Measurements from ENCODE around the gene SLC8A1.

SLC8A1 gene

GRCh38 chr2:40451918-40452605 lies at the start of gene SLC8A1:
Gene SLC8A1 (minus strand): TSS chr2:40452090.
- DNase-seq (ENCODE audit: low read depth) = no peak

GRCh38 chr2:40499437-40499836 lies 47.5 kb upstream of the SLC8A1 start:
- no peak for DNase-seq (ENCODE audit: low read depth)

GRCh38 chr2:40497251-40497859 lies 45.5 kb upstream of the SLC8A1 start:
- no peak for DNase-seq (ENCODE audit: low read depth)

- DNase-seq (ENCODE audit: low read depth) = no peak
These were observed 37.7 kb upstream of the SLC8A1 start for GRCh38 chr2:40489678-40489960.

- no peak for DNase-seq (ENCODE audit: low read depth)
These were observed 37.2 kb upstream of the SLC8A1 start for GRCh38 chr2:40488927-40489677.

GRCh38 chr2:40488101-40488601 lies 36.3 kb upstream of the SLC8A1 start:
- no peak for DNase-seq (ENCODE audit: low read depth)

GRCh38 chr2:40487602-40488001 lies 35.7 kb upstream of the SLC8A1 start:
- no peak for DNase-seq (ENCODE audit: low read depth)

GRCh38 chr2:40485854-40486253 lies 34.0 kb upstream of the SLC8A1 start:
- DNase-seq (ENCODE audit: low read depth) = no peak

- no peak for DNase-seq (ENCODE audit: low read depth)
These were observed 33.4 kb upstream of the SLC8A1 start for GRCh38 chr2:40485318-40485717.

- no peak for DNase-seq (ENCODE audit: low read depth)
These were observed 31.8 kb upstream of the SLC8A1 start for GRCh38 chr2:40483549-40484243.

- no peak for DNase-seq (ENCODE audit: low read depth)
These were observed 28.7 kb upstream of the SLC8A1 start for GRCh38 chr2:40480596-40480995.

GRCh38 chr2:40480073-40480472 lies 28.2 kb upstream of the SLC8A1 start:
- DNase-seq (ENCODE audit: low read depth) = no peak

- DNase-seq (ENCODE audit: low read depth) = no peak
These were observed 25.5 kb upstream of the SLC8A1 start for GRCh38 chr2:40477361-40477760.

GRCh38 chr2:40476436-40476835 lies 24.5 kb upstream of the SLC8A1 start:
- DNase-seq (ENCODE audit: low read depth) = no peak

GRCh38 chr2:40474306-40474705 lies 22.4 kb upstream of the SLC8A1 start:
- no peak for DNase-seq (ENCODE audit: low read depth)

- DNase-seq (ENCODE audit: low read depth) = no peak
These were observed 20.0 kb upstream of the SLC8A1 start for GRCh38 chr2:40471866-40472265.

- DNase-seq (ENCODE audit: low read depth) = no peak
These were observed 19.2 kb upstream of the SLC8A1 start for GRCh38 chr2:40470822-40471813.

GRCh38 chr2:40466935-40467572 lies 15.2 kb upstream of the SLC8A1 start:
- no peak for DNase-seq (ENCODE audit: low read depth)

- DNase-seq (ENCODE audit: low read depth) = no peak
These were observed 14.5 kb upstream of the SLC8A1 start for GRCh38 chr2:40466332-40466906.

GRCh38 chr2:40463112-40463511 lies 11.2 kb upstream of the SLC8A1 start:
- no peak for DNase-seq (ENCODE audit: low read depth)

Data from activated T-cell treated with anti-CD3 and anti-CD28 coated beads for 1 hour (primary cell).